GM12878 (cell line): ENCODE results near the gene NSMCE4A. TPM values are rescaled to one million over a fixed set of nuclear protein-coding genes. Genes with fewer than 3 reads are reported as not detected.

Experiments used
- ATAC-seq: fragments of 200-7000 bp; cut with Tn5 transposase; 3 replicates; pipeline ENCODE4 v1.9.1; 2020; ENCODE audit warnings: mild to moderate bottlenecking, moderate library complexity
- BruUV-seq: library from RNA; stranded (reverse); fragments of 400-500 nt; replicated peaks from 2 replicates; lab custom pipeline; 2021; lab: Mats Ljungman, UMichigan
- CTCF ChIA-PET: fragments of 300-600 bp; sonication (Branson Sonifier 250); formaldehyde crosslinking; extraction: SDS; loops from one replicate; lab custom pipeline; 2021; ENCODE audit warnings: inconsistent platforms; lab: Yijun Ruan, JAX
- POLR2A ChIA-PET: fragments of 350-600 bp; formaldehyde crosslinking; extraction: SDS; loops from one replicate; lab custom pipeline; 2021; ENCODE audit warnings: inconsistent platforms; lab: Charles Lee
- RAD21 ChIA-PET: fragments of 300-600 bp; sonication (Branson Sonifier 250); formaldehyde crosslinking; loops from one replicate; lab custom pipeline; 2023; ENCODE audit warnings: antibody characterized with exemption; ENCODE audit not compliant: unreplicated experiment; lab: Charles Lee
- SMC1A ChIA-PET: fragments of 300-600 bp; sonication (Branson Sonifier 250); formaldehyde crosslinking; loops from one replicate; lab custom pipeline; 2023; ENCODE audit not compliant: unreplicated experiment, uncharacterized antibody; lab: Charles Lee
- DNase-seq: peaks from one replicate; pipeline ENCODE4 v3.0.0-alpha.2; 2011; ENCODE audit warnings: low read depth, low spot score
- FAIRE-seq: peaks from 3 replicates; lab custom pipeline; 2011; peaks lifted over from hg19 to GRCh38; lab: Jason Lieb, UNC
- H2AFZ ChIP-seq: 2 replicates; pipeline ENCODE4 v1.6.0; 2011; ENCODE audit warnings: low read depth, low read length, control low read depth; ENCODE audit not compliant: control insufficient read depth
- H3K27ac ChIP-seq: 2 replicates; pipeline ENCODE4 v1.5.1; 2011; ENCODE audit warnings: control low read depth; ENCODE audit not compliant: control insufficient read depth, insufficient read depth
- H3K27me3 ChIP-seq, 2 experiments: replicated peaks in 1 of 2; 2 replicates each; pipeline versions ENCODE4 v1.6.0 to v1.6.1; 2011; ENCODE audit warnings: low read length in 1 of 2; ENCODE audit not compliant: control insufficient read depth in 2 of 2, insufficient read depth in 2 of 2
- H3K36me3 ChIP-seq, 2 experiments: 2 replicates each; pipeline ENCODE4 v1.5.1; 2011; ENCODE audit warnings: low read length in 1 of 2; ENCODE audit not compliant: control insufficient read depth in 2 of 2, insufficient read depth in 2 of 2
- H3K4me1 ChIP-seq: 2 replicates; pipeline ENCODE4 v1.6.1; 2011; ENCODE audit warnings: mild to moderate bottlenecking, low read length, moderate library complexity, mixed read lengths; ENCODE audit not compliant: control insufficient read depth, insufficient read depth
- H3K4me2 ChIP-seq: 2 replicates; pipeline ENCODE4 v1.6.0; 2011; ENCODE audit warnings: control low read depth; ENCODE audit not compliant: control insufficient read depth, insufficient read depth
- H3K4me3 ChIP-seq: fragments of 200-600 bp; sonication (generic); 2 replicates; pipeline ENCODE4 v1.5.1; 2016
- H3K79me2 ChIP-seq: 2 replicates; pipeline ENCODE4 v1.6.0; 2011; ENCODE audit warnings: low read length; ENCODE audit not compliant: control insufficient read depth, insufficient read depth
- H3K9ac ChIP-seq: 2 replicates; pipeline ENCODE4 v1.8.0; 2011; ENCODE audit warnings: low read length, control low read depth, mixed read lengths; ENCODE audit not compliant: control insufficient read depth, insufficient read depth
- H3K9me3 ChIP-seq: replicated peaks from 3 replicates; pipeline ENCODE4 v1.5.1; 2011; ENCODE audit warnings: mild to moderate bottlenecking, low read length; ENCODE audit not compliant: control insufficient read depth, insufficient read depth
- H4K20me1 ChIP-seq: 2 replicates; pipeline ENCODE4 v1.6.0; 2011; ENCODE audit not compliant: control insufficient read depth, insufficient read depth
- BACH1 ChIP-seq: fragments of 450-650 bp; IDR thresholded peaks from 2 replicates; pipeline ENCODE4 v1.6.1; 2017; ENCODE audit warnings: mild to moderate bottlenecking, borderline replicate concordance
- DPF2 ChIP-seq: fragments of 450-650 bp; IDR thresholded peaks from 2 replicates; pipeline ENCODE4 v1.6.1; 2017; ENCODE audit warnings: mild to moderate bottlenecking
- IRF4 ChIP-seq: IDR thresholded peaks from 2 replicates; pipeline ENCODE4 v1.6.1; 2011; ENCODE audit warnings: low read depth, low read length
- JUNB ChIP-seq: IDR thresholded peaks from 2 replicates; pipeline ENCODE4 v1.6.1; 2016; ENCODE audit warnings: antibody characterized with exemption, mild to moderate bottlenecking
- WRNIP1 ChIP-seq: IDR thresholded peaks from 2 replicates; pipeline ENCODE4 v1.6.1; 2011; ENCODE audit warnings: low read depth, low read length, improper control_type of control experiment, borderline replicate concordance
- WGBS: methylation state at CpG from one replicate; pipeline ENCODE4 v1.1.6; 2016; ENCODE audit warnings: low lambda C conversion rate; ENCODE audit not compliant: insufficient replicate concordance, insufficient coverage; ENCODE audit errors: missing lambda C conversion rate; 5-methylcytosine and 5-hydroxymethylcytosine counted together
- in situ Hi-C: fragments of 300-500 bp; cut with MboI; formaldehyde crosslinking; loops from 9 replicates; pipeline ENCODE4 v1.14.3; 2018; ENCODE audit warnings: mixed read lengths
- intact Hi-C: fragments of 100-400 bp; cut with micrococcal nuclease; formaldehyde crosslinking; loops from one replicate; pipeline ENCODE4 v1.14.2; 2022; ENCODE audit not compliant: unreplicated experiment
- polyA plus RNA-seq, 11 experiments: library from polyadenylated mRNA; depleted of rRNA in 4 of 11; unstranded in 6 of 11; stranded (reverse) in 5 of 11; fragments of >200 nt; fragmentation: Nextera tagmentation in 4 of 11; fragmentation: Illumina TruSeq in 1 of 11; extraction: Ambion mirVana in 4 of 11; extraction: Trizol in 1 of 11; gene quantifications; 1 replicate in 1 of 11; 2 replicates in 10 of 11; pipeline versions ENCODE4 v1.2.1 to v1.2.3, GENCODE V29; 2011 to 2016; ENCODE audit warnings: inconsistent platforms in 2 of 11, missing spikeins in 2 of 11, low read depth in 1 of 11
- small RNA-seq: library from RNA; depleted of rRNA; stranded (forward); fragments of <200 nt; gene quantifications from one replicate; pipeline ENCODE3, GENCODE V24; 2014
- total RNA-seq, 4 experiments: library from RNA; depleted of rRNA in 3 of 4; stranded (reverse); fragments of >200 nt in 3 of 4; fragmentation: Illumina TruSeq in 1 of 4; extraction: Trizol in 1 of 4; gene quantifications; 2 replicates each; pipeline versions ENCODE4 v1.2.1 to v1.2.3, GENCODE V29; 2013 to 2021
- TF ChIP-seq, protein P1 (sequence below): fragments of 450-650 bp; IDR thresholded peaks from 2 replicates; pipeline ENCODE4 v1.6.1; 2017; ENCODE audit warnings: low read depth, mild to moderate bottlenecking, moderate library complexity

NSMCE4A gene
- total and polyA plus RNA-seq, 10 of the 15 experiments (the other 5 are each of a cell fraction or from before 2014, with no cell fraction given): 14.2 to 105 (median 76.1) TPM

- TF ChIP-seq JUNB (peak; percentile 53), DPF2 (0 out of 2 replicates have a peak, but pooled peaks have one; percentile 19), WRNIP1 (no peak), BACH1 (peak; percentile 99), IRF4 (0 out of 2 replicates have a peak, but pooled peaks have one; percentile 41)
- TF ChIP-seq, protein P1, sequence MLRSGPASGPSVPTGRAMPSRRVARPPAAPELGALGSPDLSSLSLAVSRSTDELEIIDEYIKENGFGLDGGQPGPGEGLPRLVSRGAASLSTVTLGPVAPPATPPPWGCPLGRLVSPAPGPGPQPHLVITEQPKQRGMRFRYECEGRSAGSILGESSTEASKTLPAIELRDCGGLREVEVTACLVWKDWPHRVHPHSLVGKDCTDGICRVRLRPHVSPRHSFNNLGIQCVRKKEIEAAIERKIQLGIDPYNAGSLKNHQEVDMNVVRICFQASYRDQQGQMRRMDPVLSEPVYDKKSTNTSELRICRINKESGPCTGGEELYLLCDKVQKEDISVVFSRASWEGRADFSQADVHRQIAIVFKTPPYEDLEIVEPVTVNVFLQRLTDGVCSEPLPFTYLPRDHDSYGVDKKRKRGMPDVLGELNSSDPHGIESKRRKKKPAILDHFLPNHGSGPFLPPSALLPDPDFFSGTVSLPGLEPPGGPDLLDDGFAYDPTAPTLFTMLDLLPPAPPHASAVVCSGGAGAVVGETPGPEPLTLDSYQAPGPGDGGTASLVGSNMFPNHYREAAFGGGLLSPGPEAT: peak; percentile 65; the same call in 1 of the 2 replicates
- FAIRE-seq: peak; percentile 86
- Histone ChIP-seq H3K4me2 (no peak overlapping the region), H3K27me3 (no peaks in the 10 kb centered on the region), H2AFZ (no peak overlapping the region), H3K4me3 (no peak overlapping the region), H3K4me1 (no peaks in the 10 kb centered on the region), H3K79me2 (no peaks in the 10 kb centered on the region; the same call in 1 of the 2 replicates), H3K27ac (peak overlapping the region; percentile 41), H4K20me1 (no peaks in the 10 kb centered on the region), H3K9ac (no peak overlapping the region), H3K9me3 (no peaks in the 10 kb centered on the region), H3K36me3 (peaks cover 1 to 2% of the 10 kb centered on the region in 2 experiments; a peak in 2 of 4 replicates)
- 29% methylated on average over 5 of the region's 5 CpGs for WGBS
- DNase-seq: no peak
- BruUV-seq: TSS peak; percentile 31
- ATAC-seq: peak; percentile 95
- ChIA-PET POLR2A (no interaction called here), SMC1A (interaction anchor here (1.1 kb wide), 1 partner anchor 11 kb away, joined by 3 read pairs; no protein-coding TSS in a partner anchor), CTCF (interaction anchor here (0.6 to 1.9 kb wide), 3 partner anchors 10 to 24 kb away, joined by 3 to 8 read pairs (median 3); no protein-coding TSS in a partner anchor), RAD21 (interaction anchor here (0.5 kb wide), 1 partner anchor 18 kb away, joined by 3 read pairs; no protein-coding TSS in a partner anchor)
- in situ Hi-C loops (no loop called here), intact Hi-C loops (no loop called here)
Measured at GRCh38 chr10:121910673-121911420, 64.2 kb downstream of the NSMCE4A start.

Small RNAs within 50 kb of the gene (small RNA-seq; reads per million reads assigned to genes)
- gene RF02219: not detected

Other genes starting within 250 kb of the NSMCE4A start
- gene ATE1, start 47.2 kb downstream of the NSMCE4A start, total RNA-seq (2014; rRNA removed): 13.9 and 15.9 TPM in 2 replicates
- gene ATE1, start 47.2 kb downstream of the NSMCE4A start, total RNA-seq (2014; rRNA removed; fragmentation: Illumina TruSeq; extraction: Trizol): 16.4 and 17.8 TPM in 2 replicates
- gene ATE1, start 47.2 kb downstream of the NSMCE4A start, total RNA-seq (2021): 16.5 and 22.7 TPM in 2 replicates
- 19.6 and 23.4 TPM in 2 replicates for gene ATE1, start 47.2 kb downstream of the NSMCE4A start, polyA plus RNA-seq (2011; rRNA removed)
- 13.9 and 15.6 TPM in 2 replicates for gene ATE1, start 47.2 kb downstream of the NSMCE4A start, polyA plus RNA-seq (2014; fragmentation: Illumina TruSeq; extraction: Trizol)
- 1 to 10 TPM; 4.3 to 5.3 TPM for gene ATE1, start 47.2 kb downstream of the NSMCE4A start, polyA plus RNA-seq (2014; fragmentation: Nextera tagmentation; extraction: Ambion mirVana)
- 8.9 and 9.0 TPM in 2 replicates for gene ATE1, start 47.2 kb downstream of the NSMCE4A start, polyA plus RNA-seq (2014; rRNA removed)
- gene ATE1, start 47.2 kb downstream of the NSMCE4A start, polyA plus RNA-seq (2016; fragmentation: Nextera tagmentation; extraction: Ambion mirVana): 10 to 100 TPM; 18.0 to 20.9 TPM
- gene TACC2, start 13.9 kb upstream of the NSMCE4A start, total RNA-seq (2014; rRNA removed): not detected in 2 replicates
- not detected in 2 replicates for gene TACC2, start 13.9 kb upstream of the NSMCE4A start, total RNA-seq (2014; rRNA removed; fragmentation: Illumina TruSeq; extraction: Trizol)
- gene TACC2, start 13.9 kb upstream of the NSMCE4A start, total RNA-seq (2021): 0.21 and 0.64 TPM in 2 replicates
- gene TACC2, start 13.9 kb upstream of the NSMCE4A start, polyA plus RNA-seq (2011; rRNA removed): 0.11 and 0.14 TPM in 2 replicates
- gene TACC2, start 13.9 kb upstream of the NSMCE4A start, polyA plus RNA-seq (2014; fragmentation: Illumina TruSeq; extraction: Trizol): 0.07 TPM in 1 of 2 replicates, not detected in the other
- not detected for gene TACC2, start 13.9 kb upstream of the NSMCE4A start, polyA plus RNA-seq (2014; fragmentation: Nextera tagmentation; extraction: Ambion mirVana)
- gene TACC2, start 13.9 kb upstream of the NSMCE4A start, polyA plus RNA-seq (2014; rRNA removed): 0.03 and 0.13 TPM in 2 replicates
- under 1 TPM in 1 of 2 experiments, not detected in 1; 0.20 TPM for gene TACC2, start 13.9 kb upstream of the NSMCE4A start, polyA plus RNA-seq (2016; fragmentation: Nextera tagmentation; extraction: Ambion mirVana)